ENCODE data around the gene HOXC9.

- TF ChIP-seq CTCF (IDR thresholded peaks at IDR 0.05): no peak
- no peak for TF ChIP-seq POLR2A (IDR thresholded peaks at IDR 0.05)
Observed at GRCh38 chr12:53964315-53964713, 35.6 kb upstream of the HOXC9 start.
